Mesenchymal stem cell (in vitro differentiated cells and primary cell): ENCODE measurements around the gene HPSE2.

Source experiments
- DNase-seq: peaks from one replicate; pipeline ENCODE4 v3.0.0-alpha.2; 2013
- H2AFZ ChIP-seq: one replicate; pipeline ENCODE4 v1.6.1; 2013; ENCODE audit warnings: low read depth, mild to moderate bottlenecking, control low read depth, inconsistent platforms, low read length, moderate library complexity
- H2AK5ac ChIP-seq: 2 replicates; pipeline ENCODE4 v1.6.1; 2013; ENCODE audit warnings: low read length, moderate library complexity, mild to moderate bottlenecking, inconsistent platforms; ENCODE audit not compliant: severe bottlenecking
- H2BK120ac ChIP-seq: one replicate; pipeline ENCODE4 v1.6.1; 2013; ENCODE audit warnings: low read depth, mild to moderate bottlenecking, inconsistent platforms, low read length, moderate library complexity
- H2BK12ac ChIP-seq, 2 experiments: one replicate each; pipeline ENCODE4 v1.6.1; 2013; ENCODE audit warnings: inconsistent platforms in 2 of 2, low read length in 2 of 2, mild to moderate bottlenecking in 2 of 2, moderate library complexity in 2 of 2, control low read depth in 1 of 2
- H2BK15ac ChIP-seq: one replicate; pipeline ENCODE4 v1.6.1; 2013; ENCODE audit warnings: mild to moderate bottlenecking, low read depth, inconsistent platforms; ENCODE audit not compliant: poor library complexity, severe bottlenecking
- H2BK5ac ChIP-seq: 2 replicates; pipeline ENCODE4 v1.6.1; 2013; ENCODE audit warnings: low read depth, mild to moderate bottlenecking, low read length, control low read depth, inconsistent platforms; ENCODE audit not compliant: poor library complexity, severe bottlenecking
- H3K14ac ChIP-seq, 2 experiments: one replicate each; pipeline ENCODE4 v1.6.1; 2013; ENCODE audit warnings: inconsistent platforms in 2 of 2, low read length in 2 of 2, control low read depth in 1 of 2, mild to moderate bottlenecking in 1 of 2, moderate library complexity in 1 of 2
- H3K18ac ChIP-seq, 2 experiments: one replicate each; pipeline ENCODE4 v1.6.1; 2013; ENCODE audit warnings: inconsistent platforms in 2 of 2, low read length in 2 of 2, control low read depth in 1 of 2, low read depth in 1 of 2, mild to moderate bottlenecking in 1 of 2
- H3K23ac ChIP-seq, 2 experiments: one replicate each; pipeline ENCODE4 v1.6.1; 2013; ENCODE audit warnings: inconsistent platforms in 2 of 2, low read length in 2 of 2, mild to moderate bottlenecking in 2 of 2, moderate library complexity in 2 of 2, control low read depth in 1 of 2
- H3K27ac ChIP-seq: 2 replicates; pipeline ENCODE4 v1.5.1; 2013; ENCODE audit warnings: mild to moderate bottlenecking, moderate library complexity, low read length, control low read depth, inconsistent platforms; ENCODE audit not compliant: poor library complexity, severe bottlenecking
- H3K27me3 ChIP-seq, 2 experiments: 2 replicates each; pipeline versions ENCODE4 v1.6.1 to v1.7.0; 2013; ENCODE audit warnings: low read length in 2 of 2, mild to moderate bottlenecking in 2 of 2, moderate library complexity in 2 of 2, control low read depth in 1 of 2, inconsistent platforms in 1 of 2; ENCODE audit not compliant: control insufficient read depth in 1 of 2, insufficient read depth in 1 of 2
- H3K36me3 ChIP-seq, 2 experiments: 2 replicates each; pipeline versions ENCODE4 v1.6.1 to v1.7.0; 2013; ENCODE audit warnings: low read length in 2 of 2, control low read depth in 1 of 2, inconsistent platforms in 1 of 2, low read depth in 1 of 2, mild to moderate bottlenecking in 1 of 2; ENCODE audit not compliant: insufficient read depth in 2 of 2, control insufficient read depth in 1 of 2
- H3K4ac ChIP-seq, 2 experiments: one replicate each; pipeline ENCODE4 v1.6.1; 2013; ENCODE audit warnings: inconsistent platforms in 2 of 2, low read length in 2 of 2, mild to moderate bottlenecking in 2 of 2, moderate library complexity in 2 of 2, control low read depth in 1 of 2, low read depth in 1 of 2
- H3K4me1 ChIP-seq: 2 replicates; pipeline ENCODE4 v1.6.1; 2013; ENCODE audit warnings: low read depth, low read length, control low read depth; ENCODE audit not compliant: control insufficient read depth, insufficient read depth
- H3K4me2 ChIP-seq: 2 replicates; pipeline ENCODE4 v1.6.1; 2013; ENCODE audit warnings: low read length, mild to moderate bottlenecking, inconsistent platforms; ENCODE audit not compliant: poor library complexity, severe bottlenecking
- H3K4me3 ChIP-seq, 2 experiments: 2 replicates each; pipeline versions ENCODE4 v1.5.1 to v1.7.0; 2013; ENCODE audit warnings: low read length in 2 of 2, mild to moderate bottlenecking in 2 of 2, control low read depth in 1 of 2, low read depth in 1 of 2; ENCODE audit not compliant: insufficient read depth in 1 of 2
- H3K79me1 ChIP-seq: replicated peaks from 2 replicates; pipeline ENCODE4 v1.6.1; 2013; ENCODE audit warnings: mild to moderate bottlenecking, control low read depth, low read length, inconsistent platforms; ENCODE audit not compliant: poor library complexity, severe bottlenecking
- H3K9ac ChIP-seq: 2 replicates; pipeline ENCODE4 v1.7.0; 2013; ENCODE audit warnings: mild to moderate bottlenecking, low read length, moderate library complexity
- H3K9me3 ChIP-seq: 2 replicates; pipeline ENCODE4 v1.7.0; 2013; ENCODE audit warnings: mild to moderate bottlenecking, low read length; ENCODE audit not compliant: control insufficient read depth
- H4K8ac ChIP-seq: one replicate; pipeline ENCODE4 v1.6.1; 2013; ENCODE audit warnings: inconsistent platforms, mild to moderate bottlenecking, low read length, moderate library complexity
- H4K91ac ChIP-seq: one replicate; pipeline ENCODE4 v1.6.1; 2013; ENCODE audit warnings: mild to moderate bottlenecking, low read length, inconsistent platforms
- WGBS: methylation state at CpG from one replicate; pipeline ENCODE4 v1.1.7; 2013; ENCODE audit warnings: mixed read lengths; 5-methylcytosine and 5-hydroxymethylcytosine counted together

The HPSE2 gene

DNA sequence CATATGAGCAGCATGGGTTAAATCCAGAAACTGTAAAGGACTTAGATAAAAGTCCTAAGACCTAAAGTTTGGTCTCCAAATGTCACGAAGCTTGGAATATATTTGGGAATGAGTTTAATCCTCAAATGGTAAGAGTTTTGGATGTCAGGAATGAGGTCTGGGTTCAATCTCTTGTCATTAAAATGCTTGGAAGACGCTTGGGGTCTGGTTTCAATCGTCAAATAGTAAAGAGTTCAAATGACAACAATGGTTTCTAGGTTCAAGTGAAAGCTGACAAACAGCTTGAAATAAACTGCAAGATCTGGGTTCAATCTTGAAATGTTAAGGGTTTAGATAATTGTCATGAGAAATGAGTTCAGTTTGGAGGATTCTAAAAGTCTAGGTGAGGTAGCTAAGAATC is 403.5 kb downstream of the HPSE2 start:
- Histone ChIP-seq H2BK12ac (no peak overlapping the region), H3K9me3 (no peaks in the 10 kb centered on the region), H2BK120ac (no peak overlapping the region), H3K4ac (no peak overlapping the region), H3K4me1 (no peaks in the 10 kb centered on the region), H3K36me3 (no peaks in the 10 kb centered on the region), H3K18ac (no peak overlapping the region), H2BK15ac (no peak overlapping the region), H3K27ac (no peak overlapping the region), H3K4me3 (no peak overlapping the region), H3K27me3 (peaks cover 0 to 3% of the 10 kb centered on the region in 2 experiments), H3K9ac (no peak overlapping the region), H2BK5ac (no peak overlapping the region), H4K91ac (no peak overlapping the region), H2AFZ (no peak overlapping the region), H4K8ac (no peak overlapping the region), H2AK5ac (no peak overlapping the region), H3K23ac (no peak overlapping the region), H3K14ac (no peak overlapping the region), H3K4me2 (no peak overlapping the region), H3K79me1 (no peaks in the 10 kb centered on the region)
- whole genome bisulfite sequencing: 23% methylated on average over 3 of the region's 3 CpGs
- no peak for DNase-seq

DNA sequence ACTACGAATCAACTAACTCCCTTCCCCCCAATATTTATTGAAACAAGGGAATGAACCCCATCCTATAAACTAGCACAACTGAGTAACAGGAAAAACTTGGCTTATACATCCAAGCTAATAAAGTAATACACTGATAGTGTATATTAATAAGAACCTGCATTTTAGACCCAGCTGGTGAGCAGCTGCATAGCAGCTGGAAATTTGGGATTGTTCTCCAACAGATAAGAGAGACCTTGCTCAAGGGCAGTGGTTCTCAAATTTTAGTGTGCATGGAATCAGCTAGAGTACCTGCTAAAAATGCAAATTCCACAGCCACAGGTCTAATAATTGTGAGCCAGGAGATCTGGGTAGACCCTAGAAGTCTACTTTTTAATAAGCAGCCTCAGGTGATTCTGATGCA is 404.3 kb downstream of the HPSE2 start:
- DNase-seq: no peak
- H3K79me1 ChIP-seq: no peaks in the 10 kb centered on the region
- no peak overlapping the region for H2AFZ ChIP-seq
- H3K14ac ChIP-seq: no peak overlapping the region
- H3K4me2 ChIP-seq: no peak overlapping the region
- H4K91ac ChIP-seq: no peak overlapping the region
- H3K9ac ChIP-seq: no peak overlapping the region
- H3K27ac ChIP-seq: no peak overlapping the region
- H2BK120ac ChIP-seq: no peak overlapping the region
- no peaks in the 10 kb centered on the region for H3K4me1 ChIP-seq
- no peak overlapping the region for H4K8ac ChIP-seq
- no peaks in the 10 kb centered on the region for H3K36me3 ChIP-seq
- no peak overlapping the region for H2AK5ac ChIP-seq
- H3K9me3 ChIP-seq: no peaks in the 10 kb centered on the region
- H2BK15ac ChIP-seq: no peak overlapping the region
- no peak overlapping the region for H3K18ac ChIP-seq
- H2BK5ac ChIP-seq: no peak overlapping the region
- no peak overlapping the region for H3K23ac ChIP-seq
- WGBS: 100% methylated on average over 1 of the region's 1 CpG
- H3K27me3 ChIP-seq: peaks cover 0 to 3% of the 10 kb centered on the region in 2 experiments
- no peak overlapping the region for H2BK12ac ChIP-seq
- no peak overlapping the region for H3K4me3 ChIP-seq
- no peak overlapping the region for H3K4ac ChIP-seq

GRCh38 chr10:98825741-98826140 is 409.9 kb downstream of the HPSE2 start:
- Histone ChIP-seq H3K27me3 (no peaks in the 10 kb centered on the region), H3K79me1 (no peaks in the 10 kb centered on the region), H3K4me3 (no peak overlapping the region), H2BK15ac (no peak overlapping the region), H2BK5ac (no peak overlapping the region), H4K8ac (no peak overlapping the region), H4K91ac (no peak overlapping the region), H3K18ac (no peak overlapping the region), H2BK12ac (no peak overlapping the region), H3K14ac (no peak overlapping the region), H2BK120ac (no peak overlapping the region), H2AK5ac (no peak overlapping the region), H3K4ac (no peak overlapping the region), H3K9ac (no peak overlapping the region), H3K27ac (no peak overlapping the region), H3K36me3 (no peaks in the 10 kb centered on the region), H3K9me3 (peaks cover 4% of the 10 kb centered on the region), H2AFZ (no peak overlapping the region), H3K4me2 (no peak overlapping the region), H3K4me1 (no peaks in the 10 kb centered on the region), H3K23ac (no peak overlapping the region)
- no peak for DNase-seq

GRCh38 chr10:98817396-98817795 is 418.3 kb downstream of the HPSE2 start:
- WGBS: 96% methylated on average over 3 of the region's 3 CpGs
- H3K79me1 ChIP-seq: no peaks in the 10 kb centered on the region
- H2BK5ac ChIP-seq: no peak overlapping the region
- no peaks in the 10 kb centered on the region for H3K4me1 ChIP-seq
- DNase-seq: no peak
- H3K23ac ChIP-seq: no peak overlapping the region
- H3K14ac ChIP-seq: no peak overlapping the region
- no peak overlapping the region for H3K4ac ChIP-seq
- no peak overlapping the region for H3K18ac ChIP-seq
- H4K8ac ChIP-seq: no peak overlapping the region
- no peak overlapping the region for H2AFZ ChIP-seq
- H3K9me3 ChIP-seq: peaks cover 4% of the 10 kb centered on the region
- no peak overlapping the region for H3K4me3 ChIP-seq
- H2BK120ac ChIP-seq: no peak overlapping the region
- H2AK5ac ChIP-seq: no peak overlapping the region
- H3K36me3 ChIP-seq: no peaks in the 10 kb centered on the region
- no peak overlapping the region for H3K9ac ChIP-seq
- H2BK12ac ChIP-seq: no peak overlapping the region
- no peak overlapping the region for H2BK15ac ChIP-seq
- H3K27me3 ChIP-seq: no peaks in the 10 kb centered on the region
- H3K27ac ChIP-seq: no peak overlapping the region
- H4K91ac ChIP-seq: no peak overlapping the region
- no peak overlapping the region for H3K4me2 ChIP-seq
